ENCODE results near the gene ALCAM.
A peak's percentile ranks its signal among the peaks of the same experiment; 100 is the strongest.

Gene ALCAM

DNA sequence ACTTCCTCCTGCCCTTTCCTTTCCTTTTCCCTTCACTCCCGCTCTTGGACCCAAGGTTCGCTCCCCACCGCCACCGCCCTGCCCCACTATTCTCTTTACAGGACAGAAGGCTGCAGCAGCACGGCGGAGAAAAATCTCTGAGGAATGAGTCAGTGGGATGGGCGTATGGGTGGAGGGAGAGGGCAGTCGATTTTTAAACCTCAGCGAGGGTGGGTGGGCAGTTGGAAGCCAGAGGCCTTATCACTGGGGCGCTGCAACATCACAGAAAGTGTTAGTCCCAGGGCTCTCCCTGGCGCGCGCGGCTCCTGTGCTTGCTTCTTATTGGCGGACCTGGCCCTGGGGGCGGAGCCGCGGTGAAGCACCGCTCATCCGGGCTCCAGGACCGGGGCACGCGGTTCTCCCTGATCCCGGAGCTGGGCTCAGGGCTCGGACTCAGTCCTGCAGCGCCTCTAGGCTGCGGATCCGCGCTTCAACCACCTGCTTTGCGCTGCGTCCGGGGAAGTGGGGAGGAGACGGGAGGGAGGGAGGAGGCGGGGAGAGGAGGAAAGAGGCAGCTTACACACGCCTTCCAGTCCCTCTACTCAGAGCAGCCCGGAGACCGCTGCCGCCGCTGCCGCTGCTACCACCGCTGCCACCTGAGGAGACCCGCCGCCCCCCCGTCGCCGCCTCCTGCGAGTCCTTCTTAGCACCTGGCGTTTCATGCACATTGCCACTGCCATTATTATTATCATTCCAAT, at the start of gene ALCAM:
TSS of gene ALCAM (plus strand) at position 584 of the 737 bp plus-strand sequence.
- DNase-seq: peak; percentile 89 to 97

DNA sequence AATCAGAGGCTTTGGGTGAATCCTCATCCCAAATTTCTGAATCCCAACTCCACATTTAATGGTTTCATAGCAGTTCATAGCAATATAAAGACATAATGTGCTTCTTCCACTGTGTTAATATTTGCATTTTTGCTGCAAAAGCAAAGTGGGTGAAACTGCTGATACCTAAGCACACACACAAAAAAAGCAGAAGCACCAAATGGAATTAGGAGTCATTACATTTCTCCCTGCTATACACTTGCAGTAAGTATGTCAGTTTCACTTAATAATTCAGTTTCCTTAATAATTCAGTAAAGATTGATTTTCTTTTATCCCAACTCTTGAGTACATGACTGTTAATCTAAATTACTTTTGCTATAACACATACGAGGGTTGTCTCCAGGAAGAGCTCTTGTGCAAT, 48.9 kb upstream of the ALCAM start:
- no peak for DNase-seq

DNA sequence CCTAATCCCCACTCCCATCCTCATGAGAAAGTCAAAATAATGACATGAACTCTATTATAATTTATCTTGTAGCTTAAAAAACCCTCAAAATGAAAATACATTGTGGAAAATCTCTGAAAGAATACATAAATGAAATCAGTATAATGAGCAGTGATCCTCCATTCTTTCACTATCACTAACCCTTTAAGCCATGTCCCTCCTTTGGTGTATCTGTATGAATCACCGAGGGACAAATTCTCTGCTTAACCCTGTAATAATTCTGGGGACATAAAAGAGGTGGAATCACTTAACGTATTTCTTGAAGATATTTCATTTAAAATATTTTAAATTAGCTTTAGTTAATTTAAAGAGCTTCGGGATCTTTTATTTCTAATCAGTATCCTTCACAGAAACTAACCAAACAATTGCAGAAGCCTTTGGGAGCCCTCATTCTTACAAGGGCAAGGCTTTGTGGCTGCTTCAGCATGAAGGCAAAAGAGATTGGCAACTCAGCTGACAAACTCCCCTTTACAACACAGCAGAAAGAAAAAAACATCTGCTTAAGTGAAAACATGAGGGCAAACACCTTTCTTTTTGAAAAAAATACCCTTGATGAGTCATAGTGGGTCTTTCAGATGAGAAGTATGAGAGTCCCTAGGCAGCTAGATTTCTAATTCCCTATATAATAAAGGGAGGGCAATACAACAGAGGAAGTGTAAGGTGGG, 44.0 kb upstream of the ALCAM start:
- DNase-seq: no peak

DNA sequence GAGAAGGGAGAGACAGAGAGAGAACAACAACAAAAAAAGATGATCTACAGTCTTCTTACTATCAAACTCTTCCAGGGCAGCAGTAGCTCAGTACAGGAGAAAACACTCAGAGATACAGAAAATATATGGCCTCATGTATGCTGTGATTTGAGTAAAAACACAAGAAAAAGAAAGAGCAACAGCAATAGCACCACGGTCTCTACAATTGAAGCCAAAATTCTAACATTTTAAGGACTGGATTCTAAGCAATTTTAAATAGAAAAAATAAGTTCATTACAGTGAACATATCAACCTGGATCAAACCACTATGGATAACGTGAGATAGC, 43.5 kb upstream of the ALCAM start:
- DNase-seq: no peak

DNA sequence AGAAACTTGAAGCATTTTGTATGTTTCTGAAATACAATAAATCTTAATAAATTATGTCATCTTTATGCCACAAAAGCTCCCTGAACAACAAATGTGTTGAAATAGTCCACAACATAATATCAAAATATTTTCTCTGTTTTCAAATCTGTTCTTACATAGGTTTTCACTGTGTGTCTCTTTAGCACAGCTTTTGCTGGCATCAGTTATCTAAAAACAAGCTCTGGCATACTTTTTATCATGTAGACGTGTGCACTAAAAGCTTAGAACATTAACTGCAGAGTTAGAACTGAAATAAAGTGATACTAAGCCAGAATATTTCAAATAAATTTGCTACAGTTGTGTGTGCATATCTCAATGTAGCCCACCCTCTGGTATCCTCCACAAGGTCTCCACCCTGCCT, 41.8 kb upstream of the ALCAM start:
- no peak for DNase-seq

DNA sequence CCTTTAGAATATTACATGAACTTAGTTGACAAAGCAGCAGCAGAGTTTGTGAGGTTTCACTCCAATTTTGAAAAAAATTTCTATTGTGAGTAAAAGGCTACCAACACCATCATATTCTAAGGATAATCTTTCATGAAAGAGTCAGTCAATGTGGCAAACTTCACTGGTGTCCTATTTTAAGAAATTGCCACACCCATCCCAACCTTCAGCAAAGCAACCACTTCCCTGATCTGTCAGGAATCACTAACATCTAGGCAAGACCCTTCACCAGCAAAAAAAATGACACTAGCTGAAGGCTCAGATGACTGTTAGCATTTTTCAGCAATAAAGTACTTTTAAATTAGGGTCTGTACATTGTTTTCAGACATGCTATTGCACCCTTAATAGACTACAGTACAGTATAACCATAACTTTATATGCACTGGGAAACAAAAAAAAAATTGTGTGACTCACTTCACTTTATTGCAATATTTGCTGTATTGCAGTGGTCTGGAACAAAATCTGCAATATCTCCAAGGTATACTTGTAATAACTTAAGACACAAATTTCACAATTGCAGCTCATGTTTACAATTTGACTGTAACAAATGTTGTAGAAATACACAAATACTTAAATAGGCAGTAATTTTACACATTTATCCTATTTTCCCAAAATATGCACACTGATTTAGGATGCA, 38.9 kb upstream of the ALCAM start:
- no peak for DNase-seq

DNA sequence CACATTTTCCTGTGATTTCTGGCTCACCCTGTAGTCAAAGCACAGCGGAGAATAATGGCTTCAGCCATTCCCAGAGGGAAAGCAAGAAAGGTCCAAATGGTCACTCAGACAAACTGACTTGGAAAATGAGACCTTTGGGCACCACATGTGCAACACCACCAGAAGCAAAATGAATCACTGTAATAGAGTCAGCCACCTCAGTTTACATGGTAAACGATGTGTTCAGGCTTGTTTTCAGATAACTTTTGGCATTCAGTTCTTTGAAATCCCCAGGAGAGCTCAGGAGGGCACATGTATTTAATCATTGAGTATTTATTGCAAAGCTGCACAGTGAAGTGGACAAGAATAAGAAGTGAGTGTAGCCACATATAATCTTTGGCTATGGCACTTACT, 38.4 kb upstream of the ALCAM start:
- no peak for DNase-seq

DNA sequence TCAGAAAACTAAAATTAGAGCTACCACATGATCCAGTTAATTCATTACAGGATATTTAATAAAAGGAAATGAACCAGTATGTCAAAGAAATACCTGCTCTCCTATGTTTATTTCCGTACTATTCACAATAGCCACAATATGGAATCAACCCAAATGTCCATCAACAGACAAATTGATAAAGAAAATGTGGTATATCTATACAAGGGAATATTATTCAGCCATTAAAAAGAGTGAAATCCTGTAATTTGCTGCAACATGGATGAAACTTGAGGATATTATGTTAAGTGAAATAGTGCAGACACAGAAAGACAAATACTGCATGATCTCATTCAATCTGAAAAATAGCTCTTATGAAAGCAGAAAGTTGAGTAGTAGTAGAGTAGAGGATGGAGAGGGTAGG, 33.7 kb upstream of the ALCAM start:
- DNase-seq: no peak

DNA sequence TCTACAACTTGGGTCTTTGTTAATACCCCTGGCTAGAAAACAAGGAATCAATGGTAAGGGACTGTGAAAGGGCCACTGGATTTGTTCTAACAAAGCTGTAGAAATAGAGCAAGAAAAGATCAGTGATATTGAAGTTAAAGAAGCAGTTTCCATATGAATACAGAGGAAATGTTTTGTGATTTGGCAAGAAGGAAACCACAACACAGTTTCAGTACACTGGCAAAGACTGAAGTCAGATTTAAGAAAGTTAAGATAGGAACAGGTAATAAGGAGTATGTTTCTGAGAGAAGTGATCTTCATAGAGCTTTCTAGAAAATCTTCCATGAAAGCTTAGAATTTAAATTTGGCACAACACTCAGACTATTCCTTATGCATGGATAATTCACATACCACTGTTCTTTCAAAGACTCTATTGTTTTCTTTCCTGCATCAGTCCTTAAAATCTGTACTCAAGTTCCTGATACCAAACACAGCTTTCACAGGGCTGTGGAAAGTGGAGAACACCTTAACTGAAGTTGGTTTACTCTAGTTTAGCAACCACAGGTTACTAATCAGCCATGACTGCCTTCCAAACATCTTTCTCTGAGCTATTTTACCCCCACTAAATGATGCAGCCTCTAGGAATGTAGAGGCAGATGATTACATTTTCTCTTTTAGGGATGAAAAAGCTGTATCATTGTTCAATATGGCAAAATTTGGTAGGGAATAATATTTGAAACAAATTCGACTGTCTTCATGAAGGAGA, 32.4 kb upstream of the ALCAM start:
- DNase-seq: no peak

DNA sequence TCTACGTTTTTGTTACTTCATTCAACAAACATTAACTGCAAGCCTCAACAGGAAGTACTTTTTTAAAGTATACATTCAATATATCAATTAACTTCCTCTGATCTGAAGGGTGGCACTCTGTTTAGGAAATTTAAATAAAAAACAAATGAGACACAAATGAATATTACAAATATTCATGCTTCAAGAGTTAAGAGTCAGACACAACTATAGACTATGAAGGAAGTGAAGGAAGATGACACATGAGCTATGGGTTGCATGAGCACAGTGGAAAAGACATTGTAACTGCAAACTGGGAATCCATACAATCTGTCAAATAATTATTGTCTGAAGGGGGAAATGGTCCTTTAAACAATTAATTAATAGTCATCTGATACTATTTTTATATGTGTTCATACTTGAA, 26.8 kb upstream of the ALCAM start:
- no peak for DNase-seq

DNA sequence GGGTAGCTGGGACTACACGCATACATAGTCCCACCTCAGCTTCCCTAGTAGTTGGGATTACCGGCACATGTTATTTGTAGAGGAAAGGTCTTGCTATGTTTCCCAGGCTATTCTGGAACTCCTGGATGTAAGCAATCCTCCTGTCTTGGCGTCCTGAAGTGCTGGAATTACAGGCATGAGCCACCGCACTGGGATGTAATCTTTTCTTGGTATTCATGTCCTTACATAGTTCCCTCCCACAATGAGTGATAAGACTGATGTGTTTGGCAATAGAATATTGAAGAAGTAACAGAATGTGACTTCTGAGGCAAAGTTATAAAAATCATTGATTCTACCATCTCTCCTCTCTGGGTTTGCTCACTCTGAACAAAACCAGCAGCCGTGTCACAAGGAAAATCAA, 22.7 kb upstream of the ALCAM start:
- DNase-seq: no peak

DNA sequence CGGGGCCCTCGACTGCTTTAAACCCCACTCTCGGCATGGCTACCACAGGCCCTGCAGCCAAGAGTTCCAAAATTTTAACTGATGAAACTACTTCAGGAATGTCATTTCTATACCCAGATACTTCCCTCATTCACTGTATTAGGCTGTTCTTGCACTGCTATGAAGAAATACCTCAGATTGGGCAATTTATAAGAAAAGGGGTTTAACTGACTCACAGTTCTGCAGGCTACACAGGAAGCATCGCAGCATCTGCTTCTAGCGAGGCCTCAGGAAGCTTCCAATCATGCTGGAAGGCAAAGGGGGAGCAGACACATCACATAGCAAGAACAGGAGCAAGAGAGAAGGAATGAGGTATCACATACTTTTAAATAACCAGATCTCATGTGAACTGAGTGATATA, 21.6 kb upstream of the ALCAM start:
- DNase-seq: no peak

DNA sequence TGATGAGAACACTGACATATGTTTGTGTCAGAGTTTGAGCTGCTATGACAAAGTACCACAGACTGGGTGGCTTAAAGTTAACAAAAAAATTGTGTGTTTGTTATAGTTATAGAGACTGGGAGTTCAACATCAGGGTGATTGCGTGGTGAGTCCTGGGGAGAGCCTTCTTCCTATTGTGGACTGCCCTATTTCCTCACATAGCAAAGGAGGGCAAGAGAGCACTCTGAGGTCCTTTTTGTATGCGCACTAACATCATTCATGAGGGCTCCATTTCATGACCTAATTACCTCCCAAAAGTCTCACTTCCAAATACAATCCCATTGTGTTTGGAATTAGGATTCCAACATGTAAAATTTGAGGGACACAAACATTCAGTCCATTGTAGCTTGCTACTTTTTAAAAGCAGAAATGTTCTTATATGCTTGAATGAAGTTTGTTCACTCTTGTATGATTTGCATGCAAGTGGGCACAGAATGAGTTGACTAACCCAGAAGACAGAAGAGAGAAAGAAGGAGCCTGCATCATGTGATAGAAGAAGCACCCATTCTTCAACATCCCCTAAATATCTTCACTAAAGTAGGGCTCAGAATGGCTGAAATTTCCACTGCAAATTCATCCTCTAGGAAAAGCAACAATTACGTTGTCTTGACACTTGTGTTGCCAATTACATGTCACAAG, 18.9 kb upstream of the ALCAM start:
- DNase-seq: no peak

DNA sequence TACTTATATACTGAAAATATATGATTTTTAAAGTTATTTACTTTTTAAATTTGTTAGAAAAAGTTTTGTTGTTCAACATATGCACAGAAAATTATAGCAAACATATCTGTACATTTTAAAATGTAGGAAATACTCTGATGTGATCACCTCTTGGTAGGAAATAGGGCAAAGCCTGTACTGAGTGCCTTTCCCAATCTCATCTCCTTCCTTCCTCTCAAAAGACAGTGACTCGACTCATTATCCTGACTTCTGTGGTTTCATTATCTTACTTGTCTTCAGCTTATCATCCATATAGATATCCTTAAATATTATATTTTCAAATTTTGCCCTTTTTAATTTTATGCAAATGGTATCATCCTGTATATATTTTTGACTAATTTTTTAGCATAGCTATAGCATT, 18.4 kb upstream of the ALCAM start:
- DNase-seq: no peak

DNA sequence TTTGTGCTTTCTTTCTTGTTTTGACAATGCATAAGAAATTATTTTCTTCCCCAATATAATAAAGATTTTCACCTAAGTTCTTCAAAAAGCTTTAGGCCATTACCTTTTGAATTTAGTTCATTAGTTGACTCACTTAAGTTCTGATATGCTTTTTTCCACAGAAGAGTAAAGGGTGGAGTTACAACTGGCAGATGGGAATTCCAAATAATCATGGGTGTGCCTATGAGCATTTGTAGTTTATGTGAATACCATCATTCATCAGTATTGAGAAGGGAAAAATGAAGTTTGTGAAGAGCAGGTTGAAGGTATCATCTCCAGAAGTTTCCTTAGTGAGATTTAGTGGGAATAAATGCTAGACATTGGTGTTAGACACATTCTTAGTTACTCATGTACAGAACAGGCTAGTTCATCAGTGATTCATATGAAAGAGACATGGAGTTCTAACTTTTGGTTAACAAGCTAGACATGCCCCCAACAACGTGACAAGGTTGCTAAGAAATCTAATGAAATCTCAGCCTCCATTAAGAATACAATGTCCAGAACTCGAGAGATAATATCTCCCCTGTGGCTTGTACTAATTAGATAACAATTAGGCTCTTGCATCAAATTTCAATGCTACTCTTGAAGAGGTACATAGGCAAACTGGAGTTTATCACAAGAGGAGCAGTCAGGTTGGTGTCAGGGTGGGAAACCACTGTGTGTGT, 16.9 kb upstream of the ALCAM start:
- DNase-seq: no peak

DNA sequence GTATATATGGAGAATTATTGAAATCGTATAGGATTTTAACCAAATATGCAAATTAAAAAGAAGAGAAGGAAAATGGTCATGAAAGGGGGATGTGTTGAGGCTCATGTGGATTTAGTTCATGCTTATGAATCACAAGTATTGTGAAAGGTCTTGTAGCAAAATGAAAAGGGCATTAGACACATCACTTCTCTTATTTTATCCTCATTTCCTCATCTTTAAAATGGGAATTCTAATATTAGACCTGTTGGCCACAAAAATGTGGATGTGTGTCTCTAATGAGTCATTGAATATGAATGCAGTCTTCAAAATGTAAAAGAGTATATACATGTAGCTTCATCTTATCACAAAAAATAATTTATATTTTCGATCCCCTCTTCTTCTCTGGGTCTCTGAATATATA, 14.9 kb upstream of the ALCAM start:
- no peak for DNase-seq

DNA sequence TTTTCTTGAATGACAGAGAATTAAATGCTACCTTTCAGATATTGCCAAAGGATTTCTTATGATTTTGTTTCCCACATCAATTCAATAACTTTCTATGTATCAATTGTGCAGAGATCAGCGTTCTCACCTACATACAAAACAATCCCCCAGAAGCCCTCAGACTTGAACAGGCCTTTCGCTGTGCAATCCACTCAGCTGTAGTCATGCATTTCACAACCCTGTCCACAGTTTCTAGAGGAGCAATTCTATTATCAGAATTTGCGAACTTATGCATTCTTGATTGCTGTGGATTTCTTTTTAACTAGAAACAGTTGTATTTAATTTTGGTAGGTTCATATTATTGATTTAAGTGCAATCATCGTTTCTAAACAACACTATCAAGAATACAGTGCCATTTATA, 13.7 kb upstream of the ALCAM start:
- no peak for DNase-seq

DNA sequence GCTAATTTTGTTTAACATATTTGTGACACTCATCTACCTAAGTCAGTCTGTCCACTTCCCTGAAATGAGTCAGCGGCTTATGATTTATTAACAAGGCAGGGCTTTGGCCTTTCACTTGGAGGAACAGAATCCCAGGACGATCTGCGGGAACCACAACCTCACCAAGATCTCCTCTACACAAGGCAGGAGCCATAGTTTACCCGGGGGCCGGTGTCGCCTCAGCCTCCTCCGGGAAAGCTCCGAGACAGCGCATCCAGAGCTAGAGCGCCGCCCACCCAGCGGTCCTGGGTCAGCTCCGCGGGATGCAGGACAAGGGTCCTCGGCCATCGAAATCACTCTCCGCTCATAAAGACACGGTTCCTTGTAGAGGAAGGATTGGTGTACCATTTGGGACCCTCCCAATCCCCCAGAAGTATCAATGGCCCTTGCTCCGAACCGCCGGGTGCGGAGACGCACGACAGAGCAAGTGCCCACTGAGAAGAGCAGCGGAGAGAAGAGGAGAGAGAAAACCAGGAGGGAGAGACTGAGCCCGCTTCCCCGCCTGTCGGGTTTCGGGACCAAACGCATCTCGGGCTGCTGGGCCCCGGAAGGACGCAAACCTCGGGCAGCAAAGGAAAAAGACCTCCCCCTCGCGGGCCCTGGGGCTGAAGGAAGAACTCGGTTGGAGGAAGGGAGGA, 13.1 kb upstream of the ALCAM start:
- DNase-seq: no peak

DNA sequence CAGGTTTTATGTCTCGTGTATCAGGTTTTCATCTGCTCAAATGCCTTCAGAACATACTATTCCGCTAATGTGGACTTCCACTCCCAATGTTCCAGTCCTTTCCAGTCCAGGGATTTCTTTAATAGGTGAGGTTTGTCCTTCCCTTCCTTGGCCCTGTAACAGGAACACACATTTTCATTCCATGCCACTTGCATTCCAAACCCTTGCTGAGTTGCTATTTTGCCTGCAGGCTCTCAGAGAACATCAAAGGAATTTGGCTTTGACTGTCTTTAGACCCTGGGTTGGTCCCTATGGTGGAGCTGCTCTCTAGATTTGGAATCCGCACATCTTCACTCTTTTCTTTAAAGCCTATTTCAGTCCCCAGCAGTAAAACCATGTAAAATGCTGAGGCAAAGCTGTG, 12.3 kb upstream of the ALCAM start:
- no peak for DNase-seq

DNA sequence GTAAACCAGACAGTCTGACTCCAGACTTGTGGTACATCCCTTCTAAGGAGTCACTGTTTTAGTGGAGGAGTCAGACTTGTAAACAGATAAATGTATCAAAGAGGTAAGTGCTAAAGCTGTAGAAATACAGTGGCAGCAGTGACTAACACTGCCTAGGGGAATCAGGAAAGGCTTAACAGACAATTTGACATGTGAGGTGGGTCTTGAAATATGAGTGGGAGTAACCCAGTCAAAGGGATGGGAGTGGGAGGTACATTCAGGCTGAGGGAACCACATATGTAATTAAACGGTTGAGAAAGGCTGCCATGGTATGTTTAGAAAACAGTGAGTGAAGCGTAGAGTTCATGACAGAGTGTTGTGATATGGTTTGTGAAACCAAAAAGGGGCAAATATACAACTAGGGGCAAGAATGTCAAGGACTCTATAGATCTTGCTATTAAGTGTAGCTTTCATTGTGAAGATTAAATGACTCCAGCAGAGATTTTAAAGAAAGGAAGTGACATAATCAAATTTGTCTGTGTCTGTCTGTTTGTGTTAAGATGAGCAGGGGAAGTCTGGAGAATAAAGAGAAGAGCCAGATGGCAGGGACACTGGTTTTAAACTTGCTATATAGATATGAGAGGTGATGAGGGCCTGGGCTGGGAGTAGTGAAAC, 11.2 kb upstream of the ALCAM start:
- DNase-seq: no peak

DNA sequence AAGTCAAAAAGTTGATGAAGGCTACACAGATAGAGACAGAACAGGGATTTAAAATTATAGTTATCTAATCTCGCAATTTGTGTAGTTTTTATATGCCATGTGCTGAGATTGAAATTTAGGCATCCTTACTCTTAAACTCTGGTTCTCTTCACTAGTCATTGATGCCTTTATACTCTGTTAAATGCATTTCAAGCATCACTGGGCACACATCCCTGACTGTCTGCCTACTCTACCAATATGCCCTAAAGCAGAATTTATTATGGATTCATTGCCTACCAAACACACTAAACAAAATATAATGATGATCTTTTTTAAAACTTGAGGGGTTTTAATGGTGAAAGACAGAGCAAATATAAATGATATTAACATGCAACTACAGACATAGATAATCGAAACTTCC, 10.3 kb upstream of the ALCAM start:
- no peak for DNase-seq
